VCaP (cell line): ENCODE results near the gene MTHFD2L.

ENCODE experiments used
- H3K27ac ChIP-seq: fragments of 450-650 bp; 2 replicates; pipeline ENCODE4 v1.5.1; 2017
- CTCF ChIP-seq: fragments of 450-650 bp; conservative IDR thresholded peaks from 2 replicates; pipeline ENCODE4 v1.5.1; 2017; ENCODE audit warnings: mild to moderate bottlenecking, moderate library complexity

MTHFD2L gene

GRCh38 chr4:74287164-74287563 lies 129.2 kb downstream of the MTHFD2L start:
- no peak for TF ChIP-seq CTCF
- no peak overlapping the region for H3K27ac ChIP-seq

GRCh38 chr4:74287791-74288190 lies 129.9 kb downstream of the MTHFD2L start:
- no peak overlapping the region for H3K27ac ChIP-seq
- TF ChIP-seq CTCF = no peak

GRCh38 chr4:74291471-74291870 lies 133.6 kb downstream of the MTHFD2L start:
- TF ChIP-seq CTCF = no peak
- no peak overlapping the region for H3K27ac ChIP-seq

GRCh38 chr4:74292111-74292870 lies 134.4 kb downstream of the MTHFD2L start:
- TF ChIP-seq CTCF = no peak
- H3K27ac ChIP-seq = no peak overlapping the region

GRCh38 chr4:74293558-74293957 lies 135.6 kb downstream of the MTHFD2L start:
- TF ChIP-seq CTCF = no peak
- H3K27ac ChIP-seq = no peak overlapping the region

GRCh38 chr4:74294681-74295080 lies 136.8 kb downstream of the MTHFD2L start:
- no peak for TF ChIP-seq CTCF
- no peak overlapping the region for H3K27ac ChIP-seq

GRCh38 chr4:74297539-74297938 lies 139.6 kb downstream of the MTHFD2L start:
- H3K27ac ChIP-seq = no peak overlapping the region
- no peak for TF ChIP-seq CTCF
